Activated CD8-positive, alpha-beta memory T cell treated with anti-CD3 and anti-CD28 coated beads, Interleukin-2, amount 50 U/mL, for 1 hour (primary cell): Measurements from ENCODE around the gene ITM2B.
"Not testable (repeated sequence)": the region's sequence is repeated elsewhere in the genome, so short reads cannot be mapped to it uniquely, and the experiment has no call there.

Experiments used
- DNase-seq: peaks from one replicate; pipeline ENCODE4 v3.0.0-alpha.2; 2020; ENCODE audit errors: extremely low read depth

The ITM2B gene

GRCh38 chr13:48224701-48225100 is 8.3 kb upstream of the ITM2B start:
- DNase-seq = no peak

GRCh38 chr13:48230541-48230940 is 2.5 kb upstream of the ITM2B start:
- no peak for DNase-seq

- no peak for DNase-seq
Measured at GRCh38 chr13:48231080-48231479, 1.9 kb upstream of the ITM2B start.

GRCh38 chr13:48231933-48232332 is 1.1 kb upstream of the ITM2B start:
- DNase-seq = no peak

- no peak for DNase-seq
Measured at GRCh38 chr13:48232420-48233045, 473 bp upstream of the ITM2B start.

GRCh38 chr13:48233889-48234488 is 983 bp downstream of the ITM2B start:
- no peak for DNase-seq

GRCh38 chr13:48234566-48235340 is 1.7 kb downstream of the ITM2B start:
- DNase-seq = no peak

GRCh38 chr13:48235341-48236135 is 2.5 kb downstream of the ITM2B start:
- no peak for DNase-seq

- DNase-seq = no peak
Measured at GRCh38 chr13:48236528-48237353, 3.7 kb downstream of the ITM2B start.

GRCh38 chr13:48239369-48239768 is 6.4 kb downstream of the ITM2B start:
- DNase-seq = not testable (repeated sequence)

GRCh38 chr13:48241651-48242050 is 8.6 kb downstream of the ITM2B start:
- no peak for DNase-seq

GRCh38 chr13:48242677-48243076 is 9.7 kb downstream of the ITM2B start:
- DNase-seq = no peak

GRCh38 chr13:48244159-48244558 is 11.2 kb downstream of the ITM2B start:
- DNase-seq = no peak

GRCh38 chr13:48246102-48246501 is 13.1 kb downstream of the ITM2B start:
- no peak for DNase-seq

GRCh38 chr13:48249018-48249417 is 16.0 kb downstream of the ITM2B start:
- no peak for DNase-seq

- no peak for DNase-seq
Measured at GRCh38 chr13:48251611-48252081, 18.6 kb downstream of the ITM2B start.

GRCh38 chr13:48252176-48252575 is 19.2 kb downstream of the ITM2B start:
- DNase-seq = no peak

GRCh38 chr13:48253849-48254248 is 20.8 kb downstream of the ITM2B start:
- no peak for DNase-seq

GRCh38 chr13:48255090-48255489 is 22.1 kb downstream of the ITM2B start:
- no peak for DNase-seq

GRCh38 chr13:48255954-48256353 is 22.9 kb downstream of the ITM2B start:
- DNase-seq = no peak

GRCh38 chr13:48258002-48258401 is 25.0 kb downstream of the ITM2B start:
- no peak for DNase-seq
